Aorta (tissue), 5 donors: ENCODE results near the gene C4orf50. TPM values are rescaled to one million over a fixed set of nuclear protein-coding genes. Genes with fewer than 3 reads are reported as not detected.

Experiments
- ATAC-seq: fragments of 200-7000 bp; cut with Tn5 transposase; one replicate; pipeline ENCODE4 v1.9.1; 2022; ENCODE audit warnings: moderate library complexity; ENCODE audit not compliant: low FRiP score
- DNase-seq, 2 donors: peaks; one replicate each; pipeline ENCODE4 v3.0.0-alpha.2; 2020
- H3K27ac ChIP-seq, 2 donors: one replicate each; pipeline ENCODE4 v1.5.1; 2013; ENCODE audit warnings: low read length in 2 of 2, mild to moderate bottlenecking in 2 of 2, moderate library complexity in 2 of 2, control low read depth in 1 of 2, inconsistent platforms in 1 of 2, low read depth in 1 of 2
- H3K27me3 ChIP-seq, 2 donors: one replicate each; pipeline ENCODE4 v1.6.1; 2013; ENCODE audit warnings: control low read depth in 1 of 2, low read length in 1 of 2, mild to moderate bottlenecking in 1 of 2, moderate library complexity in 1 of 2; ENCODE audit not compliant: insufficient read depth in 2 of 2, control insufficient read depth in 1 of 2
- H3K36me3 ChIP-seq, 2 donors: one replicate each; pipeline ENCODE4 v1.6.1; 2013; ENCODE audit warnings: control low read depth in 1 of 2, low read length in 1 of 2, mild to moderate bottlenecking in 1 of 2; ENCODE audit not compliant: insufficient read depth in 2 of 2, control insufficient read depth in 1 of 2
- H3K4me1 ChIP-seq, 2 donors: one replicate each; pipeline ENCODE4 v1.6.1; 2013; ENCODE audit warnings: low read length in 2 of 2, control low read depth in 1 of 2, mild to moderate bottlenecking in 1 of 2, moderate library complexity in 1 of 2; ENCODE audit not compliant: insufficient read depth in 2 of 2, control insufficient read depth in 1 of 2
- H3K4me3 ChIP-seq, 2 donors: one replicate each; pipeline ENCODE4 v1.5.1; 2013; ENCODE audit warnings: low read length in 2 of 2, control low read depth in 1 of 2, mild to moderate bottlenecking in 1 of 2
- H3K9me3 ChIP-seq: one replicate; pipeline ENCODE4 v1.6.1; 2013; ENCODE audit warnings: mild to moderate bottlenecking, low read length; ENCODE audit not compliant: control insufficient read depth
- WGBS, 2 donors: extraction: QIAGEN DNeasy Blood & Tissue Kit; methylation state at CpG; one replicate each; pipeline ENCODE4 v1.1.7; 2013; 5-methylcytosine and 5-hydroxymethylcytosine counted together
- intact Hi-C, 2 donors: fragments of 100-400 bp; cut with DNase I; formaldehyde crosslinking; loops; one replicate each; pipeline versions ENCODE4 v1.14.2 to v1.15.0; 2022
- polyA plus RNA-seq, 2 donors: library from polyadenylated mRNA; stranded (reverse); fragments of 200-250 nt; gene quantifications; one replicate each; pipeline ENCODE4 v1.2.3, GENCODE V29; 2013
- total RNA-seq, 2 donors: library from RNA; stranded (reverse); fragmentation: NEBNext Ultra II Directional; extraction: Animal tissue kit (Norgen Biotek cat#: 25700); gene quantifications; one replicate each; pipeline ENCODE4 v1.2.1, GENCODE V29; 2021
- donor health status: healthy with polysubstance abuse.
- donor health status: Bipolar disorder and iron deficiency.
- donor health status: DM: no; HTN: no; CAD: no.
- donor health status: DM: no; HTN: no; CAD: no.
- donor health status: DM: yes; HTN: yes; CAD: no.

The C4orf50 gene
- total and polyA plus RNA-seq, 4 donors, result 0.03 to 0.06 TPM; not detected in 2

DNA sequence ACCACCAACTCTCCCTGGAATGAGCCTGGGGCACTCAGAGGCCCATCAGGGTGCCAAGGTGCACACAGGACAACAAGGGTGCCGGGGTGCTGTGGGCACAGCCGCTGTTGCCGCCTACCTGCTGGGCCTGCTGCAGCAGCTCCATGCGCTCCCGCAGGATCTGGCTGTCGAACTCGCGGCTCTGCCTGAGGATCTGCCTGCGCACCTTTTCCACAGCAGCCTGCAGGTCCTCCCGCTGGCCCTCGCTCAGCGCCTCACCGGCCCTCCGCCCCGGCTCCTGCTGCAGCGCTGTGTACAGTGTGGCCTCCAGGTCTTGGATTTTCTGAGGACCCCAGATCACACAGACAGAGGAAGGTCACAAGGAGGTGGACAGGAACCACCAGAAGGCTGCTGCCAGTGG lies 17.6 kb upstream of the C4orf50 start:
- Histone ChIP-seq H3K4me1 (no peaks in the 10 kb centered on the region), H3K27ac (no peak overlapping the region), H3K4me3 (no peak overlapping the region), H3K27me3 (no peaks in the 10 kb centered on the region), H3K9me3 (no peaks in the 10 kb centered on the region), H3K36me3 (no peaks in the 10 kb centered on the region)
- ATAC-seq (peak; percentile 15), DNase-seq (peak in 1 of 2 donors; percentile 50)
- WGBS, 2 donors, result 90 to 93% methylated on average over 16 of the region's 16 CpGs
- intact Hi-C loops, result no loop called here

DNA sequence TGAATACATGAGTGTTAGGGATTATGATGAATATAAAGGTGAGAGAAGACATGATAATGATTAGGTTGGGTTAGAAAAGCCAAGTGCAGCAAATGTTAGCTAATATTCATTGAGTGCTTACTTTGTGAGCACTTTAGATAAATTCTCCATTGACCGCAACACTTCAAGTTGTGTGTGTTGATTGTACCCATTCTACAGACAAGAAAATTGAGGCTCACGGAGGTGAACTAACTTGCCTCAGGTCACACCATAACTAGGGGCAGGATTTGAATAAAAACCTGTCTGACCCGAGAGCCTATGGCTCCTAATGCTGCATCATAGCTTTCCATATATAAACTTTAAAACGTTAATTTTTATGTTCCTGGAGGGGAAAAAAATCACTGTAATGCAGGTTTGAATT lies 15.2 kb upstream of the C4orf50 start:
- Histone ChIP-seq H3K27me3 (no peaks in the 10 kb centered on the region), H3K27ac (no peak overlapping the region), H3K4me1 (no peaks in the 10 kb centered on the region), H3K9me3 (no peaks in the 10 kb centered on the region), H3K36me3 (no peaks in the 10 kb centered on the region), H3K4me3 (no peak overlapping the region)
- ATAC-seq (no peak), DNase-seq (no peak)
- WGBS, 2 donors, result 56 to 61% methylated on average over 4 of the region's 4 CpGs
- intact Hi-C loops, result no loop called here

DNA sequence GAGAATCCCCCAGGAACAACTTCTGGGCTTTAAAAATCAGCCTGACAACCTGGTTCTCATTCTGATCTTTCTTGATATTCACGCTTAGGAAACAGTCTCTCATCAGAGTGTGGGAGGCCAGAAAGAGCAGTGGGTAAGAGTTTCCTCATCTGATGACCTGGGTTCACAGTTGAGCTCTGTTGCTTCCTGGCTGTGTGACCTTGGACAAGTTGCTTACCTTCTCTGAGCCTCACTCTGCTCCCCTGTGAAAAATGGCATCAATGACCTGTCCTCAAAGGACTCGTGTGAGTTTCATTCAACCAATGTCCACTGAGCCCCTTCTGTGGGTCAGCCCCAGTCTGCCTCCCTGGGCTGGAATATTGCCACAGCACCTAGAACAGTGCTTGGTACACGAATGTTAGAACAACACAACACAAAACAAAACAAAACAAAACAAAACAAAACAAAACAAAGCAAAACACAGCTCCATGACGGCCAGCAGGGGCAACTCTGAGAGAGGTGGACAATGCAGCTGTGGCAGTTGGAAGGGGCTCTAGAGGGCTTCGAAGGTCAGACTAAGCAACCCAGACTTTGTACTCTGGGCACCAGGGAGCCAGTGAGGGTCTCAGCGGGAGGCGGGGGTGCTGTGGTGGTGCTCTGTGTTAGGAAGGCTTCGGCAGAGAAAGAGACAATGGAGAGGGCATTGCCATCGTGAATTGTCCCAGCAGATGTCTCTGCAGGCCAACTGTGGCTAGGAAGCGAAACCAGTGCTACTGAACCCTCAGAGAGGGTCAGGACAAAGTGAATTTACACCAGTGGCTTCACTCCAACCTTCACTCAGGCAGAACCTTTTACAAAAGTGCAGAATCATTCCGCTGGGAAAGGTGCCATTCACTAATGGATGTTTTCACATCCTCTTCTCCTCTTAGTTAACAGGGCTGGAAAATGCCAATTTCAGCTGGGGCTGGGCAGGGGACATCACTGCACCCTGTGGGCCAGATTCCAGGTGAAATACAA lies 14.3 kb upstream of the C4orf50 start:
- no peak for ATAC-seq
- H3K27me3 ChIP-seq, result no peaks in the 10 kb centered on the region
- H3K9me3 ChIP-seq, result no peaks in the 10 kb centered on the region
- no peaks in the 10 kb centered on the region for H3K4me1 ChIP-seq
- H3K36me3 ChIP-seq, result no peaks in the 10 kb centered on the region
- peak in 1 of 2 donors; percentile 58 for DNase-seq
- intact Hi-C loops, result no loop called here
- H3K4me3 ChIP-seq, result no peak overlapping the region
- H3K27ac ChIP-seq, result no peak overlapping the region
- WGBS, 2 donors, result 76 to 77% methylated on average over 11 of the region's 11 CpGs

DNA sequence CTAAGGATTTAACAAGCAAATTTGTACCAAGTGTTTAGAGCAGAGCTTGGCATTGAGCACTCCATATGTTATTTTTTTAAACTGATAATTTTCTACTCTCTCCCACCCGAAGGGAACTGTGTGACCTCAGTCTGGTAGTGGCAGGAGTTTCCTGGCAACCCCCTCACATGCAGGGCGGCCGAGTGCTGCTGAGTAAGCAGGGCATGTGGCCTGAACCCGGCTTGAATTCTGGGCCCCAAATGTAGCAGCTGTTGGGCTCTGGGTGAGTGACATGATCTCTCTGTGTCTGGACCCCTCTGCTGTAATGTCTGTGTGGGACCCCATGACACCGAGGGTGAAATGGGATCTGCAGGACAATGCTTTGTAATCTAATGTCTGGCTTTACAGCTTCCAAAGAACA lies 13.6 kb upstream of the C4orf50 start:
- DNase-seq (peak in 1 of 2 donors; percentile 19), ATAC-seq (no peak)
- no peaks in the 10 kb centered on the region for H3K4me1 ChIP-seq
- no peak overlapping the region for H3K4me3 ChIP-seq
- H3K36me3 ChIP-seq, result no peaks in the 10 kb centered on the region
- H3K27ac ChIP-seq, result no peak overlapping the region
- intact Hi-C loops, result no loop called here
- H3K27me3 ChIP-seq, result no peaks in the 10 kb centered on the region
- no peaks in the 10 kb centered on the region for H3K9me3 ChIP-seq
- WGBS, 2 donors, result 36 to 37% methylated on average over 5 of the region's 5 CpGs

GRCh38 chr4:6030679-6031078 lies 12.4 kb upstream of the C4orf50 start:
- 89% methylated on average over 7 of the region's 7 CpGs for WGBS, 2 donors
- no peaks in the 10 kb centered on the region for H3K27me3 ChIP-seq
- H3K4me3 ChIP-seq, result no peak overlapping the region
- ATAC-seq (no peak), DNase-seq (no peak)
- no peaks in the 10 kb centered on the region for H3K4me1 ChIP-seq
- H3K36me3 ChIP-seq, result no peaks in the 10 kb centered on the region
- H3K27ac ChIP-seq, result no peak overlapping the region
- H3K9me3 ChIP-seq, result no peaks in the 10 kb centered on the region
- intact Hi-C loops, result no loop called here

DNA sequence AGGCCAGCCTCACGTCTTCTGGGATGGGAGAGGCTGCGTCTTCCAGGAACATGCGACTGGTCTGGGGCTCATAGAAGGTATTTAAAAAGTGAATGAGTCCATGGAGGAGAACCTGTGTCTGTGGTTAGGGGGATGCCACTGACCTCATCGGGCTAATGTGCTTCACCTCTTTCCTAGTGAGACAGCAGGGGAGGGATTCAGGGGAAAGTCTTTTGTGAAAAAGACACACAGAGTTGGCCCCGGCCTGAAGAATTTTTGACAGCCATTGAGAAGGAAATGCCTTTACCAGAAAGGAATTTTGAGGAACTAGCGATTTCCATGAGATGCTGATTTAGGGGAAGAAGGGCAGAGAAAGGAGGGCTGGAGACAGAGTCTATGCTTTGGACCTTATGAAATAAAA lies 11.0 kb upstream of the C4orf50 start:
- H3K27ac ChIP-seq, result no peak overlapping the region
- H3K36me3 ChIP-seq, result no peaks in the 10 kb centered on the region
- no peak overlapping the region for H3K4me3 ChIP-seq
- WGBS, 2 donors, result 60 to 62% methylated on average over 6 of the region's 6 CpGs
- no peak for ATAC-seq
- DNase-seq, result no peak
- no peaks in the 10 kb centered on the region for H3K9me3 ChIP-seq
- H3K4me1 ChIP-seq, result no peaks in the 10 kb centered on the region
- H3K27me3 ChIP-seq, result no peaks in the 10 kb centered on the region
- intact Hi-C loops, result no loop called here

DNA sequence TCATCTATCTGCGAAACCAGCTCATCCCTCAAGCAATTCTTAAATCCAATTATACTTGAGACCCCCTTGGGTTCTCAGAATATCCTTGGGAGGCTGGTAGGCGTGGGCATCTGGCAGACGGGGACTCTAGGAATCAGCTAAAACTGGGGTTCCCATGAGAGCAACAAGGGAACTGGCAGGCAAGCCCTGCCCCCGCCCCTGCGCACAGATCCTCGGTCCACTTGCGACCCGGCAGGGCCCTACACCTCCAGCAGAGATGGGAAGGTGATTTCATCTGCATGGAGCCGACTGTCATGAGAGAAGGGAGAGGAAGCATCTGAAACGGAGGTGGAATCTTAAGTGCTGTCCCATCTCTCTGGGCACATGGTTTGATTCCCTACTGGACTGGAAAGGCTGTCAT lies 9.9 kb upstream of the C4orf50 start:
- no peaks in the 10 kb centered on the region for H3K9me3 ChIP-seq
- no peaks in the 10 kb centered on the region for H3K4me1 ChIP-seq
- no peak for ATAC-seq
- no peak overlapping the region for H3K4me3 ChIP-seq
- no peaks in the 10 kb centered on the region for H3K36me3 ChIP-seq
- 82 to 87% methylated on average over 10 of the region's 10 CpGs for WGBS, 2 donors
- peak in 1 of 2 donors; percentile 56 for DNase-seq
- no peak overlapping the region for H3K27ac ChIP-seq
- H3K27me3 ChIP-seq, result no peaks in the 10 kb centered on the region
- intact Hi-C loops, result no loop called here

DNA sequence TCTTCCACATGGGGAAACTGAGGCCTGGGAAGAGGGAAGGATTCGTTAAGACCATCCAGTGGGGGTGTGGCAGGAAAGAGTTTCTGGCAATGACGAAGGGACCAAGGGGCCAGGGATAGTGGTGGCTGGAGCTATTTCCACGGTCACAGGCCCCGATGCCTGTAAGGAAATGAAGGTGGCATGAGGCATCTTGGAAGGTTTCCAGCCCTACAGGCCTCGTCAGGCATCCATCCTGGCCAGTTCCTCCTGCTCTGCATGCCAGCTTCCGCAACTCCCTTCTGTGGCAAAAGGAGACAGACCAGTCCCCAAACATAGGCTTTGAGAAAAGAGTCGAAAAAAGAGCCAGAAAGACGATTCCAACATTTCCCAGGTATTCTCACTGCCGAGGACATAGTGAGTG lies 9.2 kb upstream of the C4orf50 start:
- no peaks in the 10 kb centered on the region for H3K27me3 ChIP-seq
- no peak overlapping the region for H3K27ac ChIP-seq
- intact Hi-C loops, result no loop called here
- ATAC-seq, result no peak
- H3K4me3 ChIP-seq, result no peak overlapping the region
- WGBS, 2 donors, result 60 to 67% methylated on average over 9 of the region's 9 CpGs
- peak in 1 of 2 donors; percentile 2 for DNase-seq
- no peaks in the 10 kb centered on the region for H3K4me1 ChIP-seq
- H3K36me3 ChIP-seq, result no peaks in the 10 kb centered on the region
- H3K9me3 ChIP-seq, result no peaks in the 10 kb centered on the region
